Peyer's patch (tissue), 4 donors: ENCODE results near the gene KMT2D.

Source experiments
- POLR2A ChIP-seq, 2 donors: fragments of 450-650 bp; IDR thresholded peaks; one replicate each; pipeline ENCODE4 v1.5.1; 2017; ENCODE audit warnings: antibody characterized with exemption in 2 of 2, mild to moderate bottlenecking in 2 of 2, moderate library complexity in 2 of 2
- TF ChIP-seq, protein P1 (sequence below), 6 experiments: fragments of 450-650 bp in 4 of 6; fragments of 200-600 bp in 2 of 6; sonication (generic) in 1 of 6; IDR thresholded peaks; one replicate each; pipeline ENCODE4 v1.5.1; 2017 to 2019; ENCODE audit warnings: antibody characterized with exemption in 6 of 6, mild to moderate bottlenecking in 3 of 6, moderate library complexity in 1 of 6

DNA sequence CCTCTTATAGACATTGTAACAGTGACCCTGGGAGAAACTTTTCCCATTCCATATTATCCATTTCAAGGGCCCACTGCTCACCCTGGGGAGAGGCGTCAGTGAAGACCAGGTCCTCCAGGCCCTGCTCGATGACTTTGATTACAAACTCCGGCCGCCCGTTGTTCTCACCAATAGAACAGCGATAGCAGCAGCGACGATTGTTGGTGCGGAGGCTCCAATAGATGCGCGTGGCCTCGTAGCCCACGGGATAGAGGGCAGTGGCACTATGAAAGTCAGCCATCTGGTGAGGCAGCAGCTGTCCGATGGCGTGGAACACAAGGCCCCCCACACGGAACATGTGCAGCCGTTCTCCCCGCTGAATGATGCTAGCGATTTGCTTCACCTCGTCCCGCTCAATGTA, 34.5 kb downstream of the KMT2D start:
- TF ChIP-seq, protein P1, sequence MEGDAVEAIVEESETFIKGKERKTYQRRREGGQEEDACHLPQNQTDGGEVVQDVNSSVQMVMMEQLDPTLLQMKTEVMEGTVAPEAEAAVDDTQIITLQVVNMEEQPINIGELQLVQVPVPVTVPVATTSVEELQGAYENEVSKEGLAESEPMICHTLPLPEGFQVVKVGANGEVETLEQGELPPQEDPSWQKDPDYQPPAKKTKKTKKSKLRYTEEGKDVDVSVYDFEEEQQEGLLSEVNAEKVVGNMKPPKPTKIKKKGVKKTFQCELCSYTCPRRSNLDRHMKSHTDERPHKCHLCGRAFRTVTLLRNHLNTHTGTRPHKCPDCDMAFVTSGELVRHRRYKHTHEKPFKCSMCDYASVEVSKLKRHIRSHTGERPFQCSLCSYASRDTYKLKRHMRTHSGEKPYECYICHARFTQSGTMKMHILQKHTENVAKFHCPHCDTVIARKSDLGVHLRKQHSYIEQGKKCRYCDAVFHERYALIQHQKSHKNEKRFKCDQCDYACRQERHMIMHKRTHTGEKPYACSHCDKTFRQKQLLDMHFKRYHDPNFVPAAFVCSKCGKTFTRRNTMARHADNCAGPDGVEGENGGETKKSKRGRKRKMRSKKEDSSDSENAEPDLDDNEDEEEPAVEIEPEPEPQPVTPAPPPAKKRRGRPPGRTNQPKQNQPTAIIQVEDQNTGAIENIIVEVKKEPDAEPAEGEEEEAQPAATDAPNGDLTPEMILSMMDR (IDR thresholded peaks at IDR 0.05) = no peak
- TF ChIP-seq POLR2A (IDR thresholded peaks at IDR 0.05) = no peak
